ENCODE results near the gene CFAP74.

CFAP74 gene

GRCh38 chr1:2018217-2019171 lies 14.9 kb upstream of the CFAP74 start:
- no peak for DNase-seq

GRCh38 chr1:2016123-2016522 lies 12.5 kb upstream of the CFAP74 start:
- no peak for DNase-seq

- no peak for DNase-seq
These were observed 11.5 kb upstream of the CFAP74 start for GRCh38 chr1:2014741-2015735.

- DNase-seq = no peak
These were observed 10.6 kb upstream of the CFAP74 start for GRCh38 chr1:2014181-2014580.

- no peak for DNase-seq
These were observed 5.8 kb upstream of the CFAP74 start for GRCh38 chr1:2009101-2010053.

- DNase-seq = no peak
These were observed 1.3 kb upstream of the CFAP74 start for GRCh38 chr1:2004856-2005255.

GRCh38 chr1:2001773-2002411 lies 1.7 kb downstream of the CFAP74 start:
- no peak for DNase-seq

- DNase-seq = no peak
These were observed 2.7 kb downstream of the CFAP74 start for GRCh38 chr1:2000850-2001249.

- DNase-seq = no peak
These were observed 3.2 kb downstream of the CFAP74 start for GRCh38 chr1:2000432-2000831.

- no peak for DNase-seq
These were observed 6.0 kb downstream of the CFAP74 start for GRCh38 chr1:1997576-1997975.

GRCh38 chr1:1996207-1996651 lies 7.4 kb downstream of the CFAP74 start:
- DNase-seq = peak; percentile 76

- DNase-seq = no peak
These were observed 9.1 kb downstream of the CFAP74 start for GRCh38 chr1:1994536-1994935.

GRCh38 chr1:1990222-1990621 lies 13.4 kb downstream of the CFAP74 start:
- no peak for DNase-seq

GRCh38 chr1:1989789-1990188 lies 13.8 kb downstream of the CFAP74 start:
- DNase-seq = no peak

- DNase-seq = no peak
These were observed 14.5 kb downstream of the CFAP74 start for GRCh38 chr1:1989102-1989542.

GRCh38 chr1:1988061-1988945 lies 15.3 kb downstream of the CFAP74 start:
- no peak for DNase-seq

- no peak for DNase-seq
These were observed 16.5 kb downstream of the CFAP74 start for GRCh38 chr1:1987142-1987510.

GRCh38 chr1:1986451-1987141 lies 17.0 kb downstream of the CFAP74 start:
- no peak for DNase-seq

- no peak for DNase-seq
These were observed 18.1 kb downstream of the CFAP74 start for GRCh38 chr1:1985375-1986050.
